Thyroid gland (tissue), 4 donors: ENCODE measurements around the gene RASA3.

Experiments used
- CTCF ChIP-seq, 6 experiments: fragments of 200-600 bp in 3 of 6; fragments of 450-650 bp in 3 of 6; sonication (generic) in 3 of 6; IDR thresholded peaks; one replicate each; pipeline ENCODE4 v1.5.1; 2016 to 2019; ENCODE audit warnings: antibody characterized with exemption in 6 of 6, mild to moderate bottlenecking in 2 of 6, inconsistent platforms in 1 of 6, moderate library complexity in 1 of 6
- POLR2A ChIP-seq, 2 donors: fragments of 450-650 bp; IDR thresholded peaks; one replicate each; pipeline ENCODE4 v1.6.1; 2017; ENCODE audit warnings: antibody characterized with exemption in 2 of 2, mild to moderate bottlenecking in 2 of 2, moderate library complexity in 1 of 2

DNA sequence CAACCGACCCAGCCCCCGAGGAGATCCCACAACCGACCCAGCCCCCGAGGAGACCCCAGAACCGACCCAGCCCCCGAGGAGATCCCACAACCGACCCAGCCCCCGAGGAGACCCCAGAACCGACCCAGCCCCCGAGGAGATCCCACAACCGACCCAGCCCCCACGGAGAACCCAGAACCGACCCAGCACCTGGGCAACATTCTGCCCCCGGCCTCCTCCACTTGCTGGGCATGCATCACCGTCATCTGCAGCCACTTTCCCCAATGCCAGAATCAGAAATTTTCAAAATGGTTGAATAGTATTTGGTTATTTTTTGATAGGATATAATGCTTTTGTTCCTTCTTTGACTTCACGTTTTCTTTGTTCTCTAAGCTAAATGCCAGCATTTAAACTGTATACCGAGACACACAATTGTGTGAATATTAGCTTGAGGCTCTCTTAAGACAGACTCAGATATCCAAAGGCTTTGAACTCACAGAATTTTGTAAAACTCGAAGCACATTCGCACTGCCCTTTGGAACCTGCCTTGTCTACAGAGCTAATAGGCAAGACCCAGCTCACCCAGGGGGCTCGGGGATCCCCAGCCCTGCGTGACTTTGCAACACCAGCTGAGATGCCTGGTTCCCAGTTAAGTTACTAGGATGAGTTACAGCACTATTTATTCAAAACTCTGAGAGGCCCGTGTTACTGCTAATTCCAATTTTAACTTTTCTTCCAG lies 15.5 kb upstream of the RASA3 start:
- TF ChIP-seq POLR2A (IDR thresholded peaks at IDR 0.05) (no peak), CTCF (IDR thresholded peaks at IDR 0.05) (no peak)
